AG09319 (cell line): ENCODE results near the gene TNFRSF8.

Source experiments
- DNase-seq: peaks from one replicate; pipeline ENCODE4 v3.0.0-alpha.2; 2010; ENCODE audit warnings: low read depth; ENCODE audit errors: extremely low read depth
- CTCF ChIP-seq: IDR thresholded peaks from 2 replicates; pipeline ENCODE4 v1.5.1; 2011; ENCODE audit warnings: low read depth, mild to moderate bottlenecking, inconsistent platforms, low read length, moderate library complexity

TNFRSF8 gene

GRCh38 chr1:12076425-12077005, 13.4 kb downstream of the TNFRSF8 start:
- no peak for DNase-seq
- TF ChIP-seq CTCF: no peak

GRCh38 chr1:12078575-12078937, 15.5 kb downstream of the TNFRSF8 start:
- TF ChIP-seq CTCF: no peak
- no peak for DNase-seq

- peak; percentile 66 for TF ChIP-seq CTCF
- no peak for DNase-seq
Measured at GRCh38 chr1:12078938-12079861, 16.1 kb downstream of the TNFRSF8 start.

- no peak for DNase-seq
- TF ChIP-seq CTCF: no peak
Measured at GRCh38 chr1:12080156-12080555, 17.1 kb downstream of the TNFRSF8 start.

- no peak for TF ChIP-seq CTCF
- DNase-seq: no peak
Measured at GRCh38 chr1:12080773-12081556, 17.9 kb downstream of the TNFRSF8 start.

- no peak for DNase-seq
- no peak for TF ChIP-seq CTCF
Measured at GRCh38 chr1:12081648-12082396, 18.7 kb downstream of the TNFRSF8 start.
